Kidney epithelial cell (primary cell): ENCODE results near the gene LYPD5. TPM values are rescaled to one million over a fixed set of nuclear protein-coding genes. Genes with fewer than 3 reads are reported as not detected.
A peak's percentile ranks its signal among the peaks of the same experiment; 100 is the strongest.

ENCODE experiments used
- DNase-seq: peaks from one replicate; pipeline ENCODE4 v3.0.0-alpha.2; 2010; ENCODE audit warnings: low read depth
- H3K27me3 ChIP-seq: 2 replicates; pipeline ENCODE4 v1.6.0; 2011; ENCODE audit warnings: low read length; ENCODE audit not compliant: control insufficient read depth, insufficient read depth
- H3K36me3 ChIP-seq: 2 replicates; pipeline ENCODE4 v1.5.1; 2011; ENCODE audit warnings: low read length; ENCODE audit not compliant: control insufficient read depth, insufficient read depth
- H3K4me3 ChIP-seq: 2 replicates; pipeline ENCODE4 v1.5.1; 2011; ENCODE audit warnings: low read depth, mild to moderate bottlenecking, control low read depth, low read length
- total RNA-seq: library from RNA; depleted of rRNA; stranded (reverse); fragments of >200 nt; gene quantifications from 2 replicates; pipeline ENCODE4 v1.2.3, GENCODE V29; 2015
- TF ChIP-seq, protein P1 (sequence below): IDR thresholded peaks from 2 replicates; pipeline ENCODE4 v1.5.1; 2011; ENCODE audit warnings: mild to moderate bottlenecking, moderate library complexity, low read length, control low read depth, inconsistent platforms; ENCODE audit not compliant: insufficient read depth, poor library complexity, severe bottlenecking

Gene LYPD5
- total RNA-seq, 1 donor from 2014 or later, result 0.63 TPM

DNA sequence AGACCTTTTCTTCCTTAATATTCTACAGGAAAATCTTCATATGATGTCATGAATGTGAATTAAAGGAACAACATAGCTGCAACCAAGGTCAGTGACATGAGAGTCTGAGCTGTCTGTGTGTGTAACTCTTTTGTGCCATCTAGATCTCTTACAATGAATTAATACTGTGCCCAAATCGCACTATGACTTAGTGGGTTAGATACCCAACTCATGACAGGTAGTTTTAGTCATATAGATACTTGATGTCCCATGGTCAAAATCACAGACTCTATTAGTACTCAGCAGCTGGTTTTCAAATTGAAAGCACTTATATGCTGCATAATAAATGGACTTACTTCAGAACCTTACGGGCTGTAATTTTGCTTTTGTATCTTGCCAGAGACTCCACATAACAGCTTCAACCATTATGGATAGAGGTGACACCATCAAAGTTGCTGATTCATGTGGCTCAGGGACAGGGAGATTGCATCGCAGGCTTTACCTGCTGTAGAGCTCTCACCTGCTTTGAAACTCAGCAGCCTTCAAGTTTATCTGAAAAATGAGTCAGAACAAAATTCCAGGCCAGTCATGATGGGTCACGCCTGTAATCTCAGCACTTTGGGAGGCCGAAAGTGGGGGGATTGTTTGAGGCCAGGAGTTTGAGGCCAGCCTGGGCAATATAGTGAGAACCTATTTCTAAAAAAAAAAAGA lies 12.6 kb upstream of the LYPD5 start:
- TF ChIP-seq, protein P1, sequence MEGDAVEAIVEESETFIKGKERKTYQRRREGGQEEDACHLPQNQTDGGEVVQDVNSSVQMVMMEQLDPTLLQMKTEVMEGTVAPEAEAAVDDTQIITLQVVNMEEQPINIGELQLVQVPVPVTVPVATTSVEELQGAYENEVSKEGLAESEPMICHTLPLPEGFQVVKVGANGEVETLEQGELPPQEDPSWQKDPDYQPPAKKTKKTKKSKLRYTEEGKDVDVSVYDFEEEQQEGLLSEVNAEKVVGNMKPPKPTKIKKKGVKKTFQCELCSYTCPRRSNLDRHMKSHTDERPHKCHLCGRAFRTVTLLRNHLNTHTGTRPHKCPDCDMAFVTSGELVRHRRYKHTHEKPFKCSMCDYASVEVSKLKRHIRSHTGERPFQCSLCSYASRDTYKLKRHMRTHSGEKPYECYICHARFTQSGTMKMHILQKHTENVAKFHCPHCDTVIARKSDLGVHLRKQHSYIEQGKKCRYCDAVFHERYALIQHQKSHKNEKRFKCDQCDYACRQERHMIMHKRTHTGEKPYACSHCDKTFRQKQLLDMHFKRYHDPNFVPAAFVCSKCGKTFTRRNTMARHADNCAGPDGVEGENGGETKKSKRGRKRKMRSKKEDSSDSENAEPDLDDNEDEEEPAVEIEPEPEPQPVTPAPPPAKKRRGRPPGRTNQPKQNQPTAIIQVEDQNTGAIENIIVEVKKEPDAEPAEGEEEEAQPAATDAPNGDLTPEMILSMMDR, result no peak
- Histone ChIP-seq H3K36me3 (no peaks in the 10 kb centered on the region), H3K4me3 (no peak overlapping the region), H3K27me3 (no peaks in the 10 kb centered on the region)
- DNase-seq, result no peak

DNA sequence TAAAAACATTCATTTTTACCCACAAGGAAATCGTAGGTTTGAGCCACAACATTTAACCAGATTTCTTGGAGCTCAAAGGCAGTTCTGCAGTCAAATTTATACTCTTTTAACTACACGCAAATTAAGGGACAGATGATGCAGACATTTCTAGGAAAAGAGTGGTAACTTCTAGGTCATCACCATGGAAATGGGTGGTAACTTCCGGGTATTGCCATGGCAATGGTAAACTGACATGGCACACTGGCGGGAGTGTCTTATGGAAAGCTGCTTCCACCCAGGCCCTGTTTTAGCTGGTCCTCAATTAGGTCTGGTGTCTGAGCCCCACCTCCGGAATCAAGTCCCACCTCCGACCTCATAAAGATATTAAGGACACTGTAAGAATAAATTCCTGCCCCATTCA lies 10.4 kb upstream of the LYPD5 start:
- H3K36me3 ChIP-seq, result no peaks in the 10 kb centered on the region
- no peaks in the 10 kb centered on the region for H3K27me3 ChIP-seq
- TF ChIP-seq, protein P1, result no peak
- no peak overlapping the region for H3K4me3 ChIP-seq
- no peak for DNase-seq

DNA sequence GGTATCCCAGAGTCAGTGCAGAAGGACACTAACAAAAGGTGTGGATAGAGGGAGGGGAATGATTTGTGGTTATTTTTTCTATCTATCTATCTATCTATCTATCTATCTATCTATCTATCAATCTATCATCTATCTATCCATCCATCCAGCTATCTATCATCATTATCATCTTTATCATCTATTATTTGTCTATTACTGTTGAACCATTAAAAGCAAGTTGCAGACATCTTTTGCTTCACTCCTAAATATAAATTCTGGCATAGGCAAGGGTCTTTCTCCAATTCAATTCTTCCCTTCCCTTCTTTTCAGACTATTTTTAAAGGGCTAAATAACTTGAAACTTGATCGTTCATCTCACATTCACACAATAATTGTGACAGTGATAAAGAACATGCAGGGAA lies 10.0 kb upstream of the LYPD5 start:
- H3K4me3 ChIP-seq, result no peak overlapping the region
- H3K36me3 ChIP-seq, result no peaks in the 10 kb centered on the region
- TF ChIP-seq, protein P1, result no peak
- no peak for DNase-seq
- no peaks in the 10 kb centered on the region for H3K27me3 ChIP-seq

DNA sequence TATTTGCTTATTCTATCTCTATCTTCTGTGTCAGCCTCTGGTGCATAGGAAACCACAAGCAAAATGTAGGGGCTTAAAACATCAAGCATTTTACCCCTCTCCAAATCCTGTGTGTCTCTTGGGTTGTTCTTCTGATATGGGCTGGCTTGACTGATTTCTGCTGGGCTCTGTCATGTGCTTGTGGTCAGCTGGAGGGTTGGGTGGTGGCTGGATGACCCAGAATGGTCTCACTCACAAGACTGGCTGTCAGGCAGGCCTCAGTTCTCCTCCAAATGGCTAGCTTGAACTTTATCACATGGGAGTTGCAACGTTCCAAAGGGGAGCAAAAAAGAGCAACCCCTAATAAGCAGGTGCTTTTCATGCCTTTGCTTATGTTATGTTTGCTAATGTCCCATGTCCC lies 9.6 kb upstream of the LYPD5 start:
- TF ChIP-seq, protein P1, result no peak
- Histone ChIP-seq H3K27me3 (no peaks in the 10 kb centered on the region), H3K4me3 (no peak overlapping the region), H3K36me3 (no peaks in the 10 kb centered on the region)
- DNase-seq, result no peak

DNA sequence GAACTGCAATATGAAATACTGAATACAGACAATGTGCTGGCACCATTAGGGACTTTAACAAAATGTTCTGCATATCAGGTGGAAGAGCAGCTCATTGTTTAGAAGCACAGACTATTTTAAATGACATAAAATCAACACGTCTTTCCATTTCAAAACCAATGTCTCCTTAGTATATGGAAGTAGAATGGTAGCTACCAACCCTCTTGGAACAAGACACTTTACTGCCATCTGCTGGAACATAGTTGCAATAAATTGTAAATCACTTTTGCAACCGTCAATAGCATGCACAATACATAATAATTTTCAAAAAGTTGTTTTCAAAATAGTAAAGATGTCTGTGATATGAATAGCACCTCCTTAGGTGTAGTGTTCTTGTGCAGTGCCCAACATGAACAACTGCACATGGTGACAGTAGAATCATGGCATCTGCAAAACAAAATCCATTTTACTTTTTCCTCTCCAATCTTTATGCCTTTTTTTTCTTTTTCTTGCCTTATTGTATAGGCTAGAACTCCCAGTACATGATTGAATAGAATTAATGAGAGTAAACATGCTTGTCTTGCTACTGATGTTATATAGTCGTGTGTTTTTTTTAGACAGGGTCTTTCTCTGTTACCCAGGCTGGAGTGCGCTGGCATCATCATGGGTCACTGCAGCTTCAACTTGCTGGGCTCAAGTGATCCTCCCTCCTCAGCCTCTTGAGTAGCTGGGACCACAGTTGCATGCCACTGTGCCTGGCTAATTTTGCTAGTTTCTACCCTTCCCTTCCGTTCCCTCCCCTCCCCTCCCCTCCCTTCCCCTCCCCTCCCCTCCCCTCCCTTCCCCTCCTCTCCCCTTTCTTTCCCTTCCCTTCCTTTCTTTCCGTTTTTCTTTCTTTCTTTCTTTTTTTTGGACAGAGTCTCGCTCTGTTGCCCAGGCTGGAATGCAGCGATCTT lies 7.8 kb upstream of the LYPD5 start:
- Histone ChIP-seq H3K27me3 (no peaks in the 10 kb centered on the region), H3K36me3 (no peaks in the 10 kb centered on the region), H3K4me3 (no peak overlapping the region)
- DNase-seq, result no peak
- TF ChIP-seq, protein P1, result peak; percentile 40
